IPS-15b (cell line): ENCODE measurements around the gene UNC5C.

Source experiments
- H3K27me3 ChIP-seq: one replicate; pipeline ENCODE4 v1.6.1; 2013; ENCODE audit warnings: low read length; ENCODE audit not compliant: control insufficient read depth, insufficient read depth
- H3K36me3 ChIP-seq: one replicate; pipeline ENCODE4 v1.6.1; 2013; ENCODE audit warnings: low read length; ENCODE audit not compliant: control insufficient read depth, insufficient read depth
- H3K4me1 ChIP-seq: one replicate; pipeline ENCODE4 v1.6.1; 2013; ENCODE audit warnings: mild to moderate bottlenecking, low read length; ENCODE audit not compliant: control insufficient read depth, insufficient read depth
- H3K4me3 ChIP-seq: one replicate; pipeline ENCODE4 v1.5.1; 2013; ENCODE audit warnings: low read depth, low read length
- H3K9ac ChIP-seq: one replicate; pipeline ENCODE4 v1.6.1; 2013; ENCODE audit warnings: low read depth, mild to moderate bottlenecking, low read length
- H3K9me3 ChIP-seq: one replicate; pipeline ENCODE4 v1.6.1; 2013; ENCODE audit warnings: mild to moderate bottlenecking, low read length; ENCODE audit not compliant: control insufficient read depth, insufficient read depth

UNC5C gene

GRCh38 chr4:95272797-95273196 is 276.0 kb downstream of the UNC5C start:
- Histone ChIP-seq H3K9me3 (no peaks in the 10 kb centered on the region), H3K27me3 (no peaks in the 10 kb centered on the region), H3K9ac (no peak overlapping the region), H3K4me3 (no peak overlapping the region), H3K36me3 (no peaks in the 10 kb centered on the region), H3K4me1 (no peaks in the 10 kb centered on the region)

DNA sequence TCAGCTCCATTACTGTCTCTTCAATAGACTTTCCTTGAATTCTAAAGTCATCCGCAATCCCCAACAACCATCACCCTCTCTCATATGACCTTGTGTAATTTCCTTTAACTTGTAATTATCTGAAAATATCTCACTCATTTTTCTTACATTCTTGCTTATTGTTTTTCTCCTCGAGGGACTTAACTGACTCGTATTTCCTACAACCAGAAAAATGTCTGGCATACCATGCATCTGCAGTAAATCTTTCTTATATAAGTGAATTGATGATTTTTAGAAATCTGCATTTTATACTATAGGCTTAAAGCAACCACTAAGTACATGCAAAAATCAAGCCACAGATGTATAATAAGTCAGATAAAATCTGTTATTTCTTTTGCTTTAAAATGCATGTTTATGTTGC is 276.7 kb downstream of the UNC5C start:
- no peaks in the 10 kb centered on the region for H3K9me3 ChIP-seq
- H3K36me3 ChIP-seq, result no peaks in the 10 kb centered on the region
- H3K4me1 ChIP-seq, result no peaks in the 10 kb centered on the region
- H3K4me3 ChIP-seq, result no peak overlapping the region
- H3K9ac ChIP-seq, result no peak overlapping the region
- H3K27me3 ChIP-seq, result no peaks in the 10 kb centered on the region

DNA sequence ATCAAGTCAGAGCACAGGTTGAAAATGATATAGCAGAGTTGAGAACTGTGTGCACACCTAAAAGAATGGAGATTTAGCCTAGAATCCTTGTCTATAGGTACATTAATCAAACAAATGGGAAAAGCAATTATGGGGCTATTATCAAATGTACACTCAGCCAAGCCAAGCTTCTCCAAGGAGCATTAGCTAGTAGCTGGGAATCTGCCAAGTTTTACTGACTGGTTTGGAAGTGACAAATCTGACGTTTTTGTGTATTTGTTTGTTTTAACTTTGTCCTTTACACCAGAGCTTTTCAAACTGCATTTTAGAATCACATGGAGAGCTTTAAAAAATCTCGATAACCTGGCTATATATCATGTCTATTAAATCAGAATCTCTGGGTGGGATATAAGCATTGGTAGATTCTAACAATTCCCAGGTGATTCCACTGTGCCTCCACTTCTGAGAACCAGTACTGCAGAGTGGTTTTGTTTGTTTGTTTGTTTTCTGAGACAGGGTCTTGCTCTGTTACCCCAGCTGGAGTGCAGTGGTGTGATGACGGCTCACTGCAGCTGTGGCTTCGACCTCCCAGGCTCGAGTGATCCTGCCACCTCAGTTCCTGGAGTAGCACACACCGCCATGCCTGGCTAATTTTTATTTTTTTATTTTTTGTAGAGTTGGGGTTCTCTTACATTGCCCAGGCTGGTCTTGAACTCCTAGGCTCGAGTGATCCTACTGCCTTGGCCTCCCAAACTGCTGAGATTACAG is 279.8 kb downstream of the UNC5C start:
- Histone ChIP-seq H3K4me1 (no peaks in the 10 kb centered on the region), H3K9ac (no peak overlapping the region), H3K9me3 (no peaks in the 10 kb centered on the region), H3K4me3 (no peak overlapping the region), H3K36me3 (no peaks in the 10 kb centered on the region), H3K27me3 (no peaks in the 10 kb centered on the region)

GRCh38 chr4:95267081-95267480 is 281.7 kb downstream of the UNC5C start:
- Histone ChIP-seq H3K4me1 (no peaks in the 10 kb centered on the region), H3K9ac (no peak overlapping the region)

DNA sequence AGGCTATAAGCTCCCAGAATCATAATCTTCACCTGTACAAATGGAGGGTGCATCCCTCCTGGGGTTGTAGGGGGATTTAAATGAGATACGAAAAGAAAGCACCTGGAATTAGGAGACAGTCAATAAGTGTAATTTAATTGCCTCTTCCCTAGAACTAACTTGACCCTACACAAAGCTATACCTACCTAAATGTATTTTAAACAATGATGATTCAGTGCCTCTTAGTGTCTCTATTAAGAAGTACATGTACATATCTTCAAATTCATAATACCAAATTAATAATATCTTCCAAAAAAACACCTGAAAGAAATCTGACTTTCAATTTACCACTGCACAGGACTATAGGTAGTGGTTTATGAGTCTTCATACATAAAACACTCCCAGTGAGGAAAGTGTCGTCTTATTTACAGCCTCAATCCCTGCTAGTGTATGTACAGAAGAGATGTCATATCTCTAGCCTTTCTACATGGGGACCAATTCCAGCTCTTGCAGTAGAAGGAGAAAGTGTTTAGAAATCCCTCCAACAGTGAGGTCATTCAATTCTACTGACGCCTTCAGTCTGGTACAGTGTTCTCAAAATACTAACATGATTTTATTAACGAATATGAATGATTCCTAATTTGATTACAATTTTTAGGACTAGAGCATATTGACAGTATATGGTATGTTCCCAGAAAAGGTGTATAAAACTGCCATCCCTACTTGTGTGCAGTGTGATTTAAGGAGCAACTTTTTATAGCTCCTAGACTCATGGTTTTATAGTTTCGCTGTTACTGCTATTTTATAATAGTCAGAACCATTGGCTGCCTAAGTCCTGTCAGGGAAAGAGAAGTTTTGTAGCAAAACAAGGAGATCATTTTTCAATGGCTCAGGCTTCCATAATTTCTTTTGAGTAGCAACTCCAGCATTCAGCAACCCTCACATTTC is 282.7 kb downstream of the UNC5C start:
- Histone ChIP-seq H3K4me3 (no peak overlapping the region), H3K9me3 (no peaks in the 10 kb centered on the region), H3K27me3 (no peaks in the 10 kb centered on the region), H3K36me3 (no peaks in the 10 kb centered on the region), H3K4me1 (no peaks in the 10 kb centered on the region), H3K9ac (no peak overlapping the region)

More at GRCh38 chr4:95267081-95267480, 281.7 kb downstream of the UNC5C start:
- H3K36me3 ChIP-seq, result no peaks in the 10 kb centered on the region
- H3K9me3 ChIP-seq, result no peaks in the 10 kb centered on the region
- no peak overlapping the region for H3K4me3 ChIP-seq
- no peaks in the 10 kb centered on the region for H3K27me3 ChIP-seq

DNA sequence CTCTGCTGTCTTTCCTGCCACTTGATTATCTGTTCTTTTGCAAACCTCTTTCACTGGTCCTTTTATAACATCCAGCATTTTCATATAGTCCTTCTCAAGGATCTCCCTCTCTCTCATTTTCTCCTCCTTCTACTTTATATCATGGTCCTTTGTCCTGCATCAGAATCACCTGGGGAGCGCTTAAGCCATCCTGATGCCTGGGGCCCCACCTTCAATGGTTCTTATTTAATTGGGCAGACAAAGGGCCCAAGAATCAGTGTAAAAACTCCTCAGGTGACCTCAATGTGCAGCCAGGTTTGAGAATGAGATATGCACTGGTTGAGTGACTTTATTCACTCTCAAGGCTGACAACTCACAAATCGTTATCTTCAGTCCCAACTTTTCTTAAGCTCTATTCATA is 283.9 kb downstream of the UNC5C start:
- H3K9me3 ChIP-seq, result no peaks in the 10 kb centered on the region
- no peak overlapping the region for H3K9ac ChIP-seq
- H3K4me3 ChIP-seq, result no peak overlapping the region

DNA sequence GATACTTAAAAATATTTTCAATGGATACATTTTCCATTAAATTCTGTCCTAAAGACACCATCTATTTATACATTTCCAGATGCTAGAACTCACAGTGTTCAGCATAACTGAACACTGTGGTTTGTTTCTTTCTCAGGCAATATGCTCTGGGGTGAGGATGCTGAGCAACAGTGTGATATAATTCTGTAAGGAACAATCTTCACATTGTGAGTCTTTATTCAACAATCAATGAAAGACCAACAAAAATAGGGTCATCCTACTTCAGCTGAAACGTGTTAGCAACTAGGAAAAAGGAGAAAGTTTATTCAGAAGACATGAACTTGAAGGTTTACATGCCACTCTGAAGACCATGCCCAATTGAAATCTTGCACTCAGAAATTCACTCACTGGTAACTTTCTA is 284.8 kb downstream of the UNC5C start:
- Histone ChIP-seq H3K36me3 (no peaks in the 10 kb centered on the region), H3K4me3 (no peak overlapping the region), H3K27me3 (no peaks in the 10 kb centered on the region), H3K9me3 (no peaks in the 10 kb centered on the region), H3K9ac (no peak overlapping the region), H3K4me1 (no peaks in the 10 kb centered on the region)

More for the DNA sequence above, 283.9 kb downstream of the UNC5C start:
- Histone ChIP-seq H3K4me1 (no peaks in the 10 kb centered on the region), H3K27me3 (no peaks in the 10 kb centered on the region), H3K36me3 (no peaks in the 10 kb centered on the region)

DNA sequence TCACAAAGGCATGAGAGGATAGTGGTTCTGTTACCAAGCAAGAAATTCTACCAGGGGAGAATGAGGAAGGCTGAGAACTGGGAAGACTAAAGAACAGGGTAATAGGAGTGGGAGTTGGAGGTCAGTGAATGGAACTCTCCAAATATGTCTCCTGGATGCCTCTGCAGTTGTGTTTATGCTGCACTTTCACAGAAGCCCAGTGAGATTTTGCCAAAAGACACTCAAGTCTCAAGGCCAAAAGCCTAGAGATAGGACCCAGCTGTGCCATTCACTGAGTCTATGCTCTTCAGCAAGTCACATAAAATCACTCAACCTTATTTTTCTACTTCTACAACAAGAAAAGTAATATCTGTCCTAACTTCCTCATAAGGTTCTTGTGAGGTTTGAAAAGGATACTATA is 285.4 kb downstream of the UNC5C start:
- Histone ChIP-seq H3K27me3 (no peaks in the 10 kb centered on the region), H3K4me1 (no peaks in the 10 kb centered on the region), H3K9me3 (no peaks in the 10 kb centered on the region), H3K9ac (no peak overlapping the region), H3K4me3 (no peak overlapping the region), H3K36me3 (no peaks in the 10 kb centered on the region)

GRCh38 chr4:95256108-95256835 is 292.5 kb downstream of the UNC5C start:
- Histone ChIP-seq H3K4me3 (no peak overlapping the region), H3K9me3 (no peaks in the 10 kb centered on the region), H3K27me3 (no peaks in the 10 kb centered on the region), H3K36me3 (no peaks in the 10 kb centered on the region), H3K9ac (no peak overlapping the region), H3K4me1 (no peaks in the 10 kb centered on the region)

GRCh38 chr4:95255396-95256107 is 293.2 kb downstream of the UNC5C start:
- no peaks in the 10 kb centered on the region for H3K4me1 ChIP-seq
- no peak overlapping the region for H3K4me3 ChIP-seq
- no peaks in the 10 kb centered on the region for H3K9me3 ChIP-seq
- H3K27me3 ChIP-seq, result no peaks in the 10 kb centered on the region
- no peak overlapping the region for H3K9ac ChIP-seq
- no peaks in the 10 kb centered on the region for H3K36me3 ChIP-seq

DNA sequence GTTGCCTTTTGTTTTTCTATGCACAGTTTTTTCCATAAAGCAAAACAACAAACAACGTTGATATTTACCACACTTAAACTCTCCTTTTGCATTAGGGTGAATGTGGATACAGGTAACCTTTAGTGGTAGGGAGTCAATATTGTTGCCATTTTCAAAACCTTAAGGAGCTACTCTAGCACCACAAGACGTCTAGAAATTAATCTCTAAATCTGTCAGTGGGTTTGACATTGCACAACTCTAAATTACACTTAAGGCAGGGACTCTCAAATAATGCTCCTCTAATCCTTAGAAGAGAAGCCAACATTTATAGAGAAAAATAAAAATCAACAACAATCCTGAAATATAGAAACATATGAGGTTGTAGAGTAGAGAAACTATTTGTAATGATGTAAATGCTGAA is 297.2 kb downstream of the UNC5C start:
- no peak overlapping the region for H3K4me3 ChIP-seq
- no peaks in the 10 kb centered on the region for H3K9me3 ChIP-seq
- H3K36me3 ChIP-seq, result no peaks in the 10 kb centered on the region

More for the DNA sequence above, 297.2 kb downstream of the UNC5C start:
- Histone ChIP-seq H3K4me1 (no peaks in the 10 kb centered on the region), H3K27me3 (no peaks in the 10 kb centered on the region), H3K9ac (no peak overlapping the region)
